Measurements from ENCODE around the gene C1orf159.

C1orf159 gene

DNA sequence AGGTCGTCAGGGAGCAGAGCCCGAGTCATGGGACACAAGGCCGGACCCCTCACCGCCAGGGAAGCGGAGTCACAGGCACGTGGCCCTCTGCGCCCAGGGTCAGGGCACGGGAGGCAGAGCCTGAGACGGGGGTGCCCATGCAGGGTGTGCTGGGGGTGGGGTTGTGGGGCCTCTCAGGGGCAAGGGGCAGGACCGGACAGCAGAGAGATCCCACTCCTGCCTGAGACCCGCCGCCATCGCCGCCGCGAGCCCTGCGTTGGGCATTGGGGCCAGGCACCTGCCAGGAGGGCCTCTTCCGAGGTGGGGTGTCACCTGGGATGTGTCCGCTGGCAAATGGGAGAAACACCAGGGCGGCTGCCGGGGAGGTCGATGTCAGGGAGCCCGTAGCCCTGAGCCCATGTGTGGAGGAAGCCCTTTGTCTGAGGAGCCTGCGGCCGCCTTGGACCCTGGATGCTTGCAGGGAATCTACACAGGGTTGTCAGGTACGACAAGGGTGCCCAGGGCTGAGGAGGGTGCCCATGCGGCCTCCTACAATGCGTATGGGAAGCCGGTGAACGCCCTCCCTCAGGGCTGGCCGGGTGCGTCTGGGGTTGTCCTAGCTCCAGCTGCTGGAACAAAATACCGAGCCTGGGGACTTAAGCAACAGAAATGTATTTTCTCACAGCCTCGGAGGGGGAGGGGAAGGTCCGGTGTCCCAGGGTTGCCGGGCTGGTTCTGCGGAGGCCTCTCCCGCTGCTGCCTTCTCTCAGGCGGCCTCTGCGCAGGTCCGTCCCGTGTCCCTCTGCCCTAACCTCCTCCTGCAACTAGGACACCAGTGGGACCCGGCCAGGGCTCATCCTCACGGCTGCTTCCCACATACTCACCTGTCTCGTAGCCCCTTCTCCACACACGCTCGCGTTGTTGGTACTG is 16.4 kb upstream of the C1orf159 start:
- Histone ChIP-seq H3K36me3 (ENCODE audit: insufficient read depth, low read length) (no peaks in the 10 kb centered on the region), H3K9ac (ENCODE audit: low read depth, low read length) (no peak overlapping the region), H3K27ac (ENCODE audit: low read length) (no peak overlapping the region), H3K4me2 (ENCODE audit: insufficient read depth, low read length) (no peak overlapping the region), H3K79me2 (ENCODE audit: insufficient read depth, low read length) (no peaks in the 10 kb centered on the region), H3K27me3 (ENCODE audit: insufficient read depth, low read length, poor library complexity) (peaks cover 13% of the 10 kb centered on the region), H3K9me3 (ENCODE audit: insufficient read depth, low read length, severe bottlenecking) (no peaks in the 10 kb centered on the region), H3K4me1 (ENCODE audit: insufficient read depth, low read length) (peaks cover under 1% of the 10 kb centered on the region; the same call in 1 of the 2 replicates), H4K20me1 (ENCODE audit: insufficient read depth, low read length) (peaks cover 11% of the 10 kb centered on the region; the same call in 1 of the 2 replicates), H2AFZ (ENCODE audit: low read depth, low read length) (no peak overlapping the region), H3K4me3 (ENCODE audit: low read depth in 1 of 2, low read length in 2 of 2) (no peak overlapping the region)
- ATAC-seq (ENCODE audit: insufficient read depth, low read depth) (no peak), DNase-seq (no peak)
- TF ChIP-seq, protein P1, sequence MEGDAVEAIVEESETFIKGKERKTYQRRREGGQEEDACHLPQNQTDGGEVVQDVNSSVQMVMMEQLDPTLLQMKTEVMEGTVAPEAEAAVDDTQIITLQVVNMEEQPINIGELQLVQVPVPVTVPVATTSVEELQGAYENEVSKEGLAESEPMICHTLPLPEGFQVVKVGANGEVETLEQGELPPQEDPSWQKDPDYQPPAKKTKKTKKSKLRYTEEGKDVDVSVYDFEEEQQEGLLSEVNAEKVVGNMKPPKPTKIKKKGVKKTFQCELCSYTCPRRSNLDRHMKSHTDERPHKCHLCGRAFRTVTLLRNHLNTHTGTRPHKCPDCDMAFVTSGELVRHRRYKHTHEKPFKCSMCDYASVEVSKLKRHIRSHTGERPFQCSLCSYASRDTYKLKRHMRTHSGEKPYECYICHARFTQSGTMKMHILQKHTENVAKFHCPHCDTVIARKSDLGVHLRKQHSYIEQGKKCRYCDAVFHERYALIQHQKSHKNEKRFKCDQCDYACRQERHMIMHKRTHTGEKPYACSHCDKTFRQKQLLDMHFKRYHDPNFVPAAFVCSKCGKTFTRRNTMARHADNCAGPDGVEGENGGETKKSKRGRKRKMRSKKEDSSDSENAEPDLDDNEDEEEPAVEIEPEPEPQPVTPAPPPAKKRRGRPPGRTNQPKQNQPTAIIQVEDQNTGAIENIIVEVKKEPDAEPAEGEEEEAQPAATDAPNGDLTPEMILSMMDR (IDR thresholded peaks at IDR 0.05; ENCODE audit: borderline replicate concordance, extremely low read depth, low read length, poor library complexity, severe bottlenecking): no peak
- TF ChIP-seq EZH2 (IDR thresholded peaks at IDR 0.05; ENCODE audit: borderline replicate concordance, low read depth, low read length, severe bottlenecking): no peak

DNA sequence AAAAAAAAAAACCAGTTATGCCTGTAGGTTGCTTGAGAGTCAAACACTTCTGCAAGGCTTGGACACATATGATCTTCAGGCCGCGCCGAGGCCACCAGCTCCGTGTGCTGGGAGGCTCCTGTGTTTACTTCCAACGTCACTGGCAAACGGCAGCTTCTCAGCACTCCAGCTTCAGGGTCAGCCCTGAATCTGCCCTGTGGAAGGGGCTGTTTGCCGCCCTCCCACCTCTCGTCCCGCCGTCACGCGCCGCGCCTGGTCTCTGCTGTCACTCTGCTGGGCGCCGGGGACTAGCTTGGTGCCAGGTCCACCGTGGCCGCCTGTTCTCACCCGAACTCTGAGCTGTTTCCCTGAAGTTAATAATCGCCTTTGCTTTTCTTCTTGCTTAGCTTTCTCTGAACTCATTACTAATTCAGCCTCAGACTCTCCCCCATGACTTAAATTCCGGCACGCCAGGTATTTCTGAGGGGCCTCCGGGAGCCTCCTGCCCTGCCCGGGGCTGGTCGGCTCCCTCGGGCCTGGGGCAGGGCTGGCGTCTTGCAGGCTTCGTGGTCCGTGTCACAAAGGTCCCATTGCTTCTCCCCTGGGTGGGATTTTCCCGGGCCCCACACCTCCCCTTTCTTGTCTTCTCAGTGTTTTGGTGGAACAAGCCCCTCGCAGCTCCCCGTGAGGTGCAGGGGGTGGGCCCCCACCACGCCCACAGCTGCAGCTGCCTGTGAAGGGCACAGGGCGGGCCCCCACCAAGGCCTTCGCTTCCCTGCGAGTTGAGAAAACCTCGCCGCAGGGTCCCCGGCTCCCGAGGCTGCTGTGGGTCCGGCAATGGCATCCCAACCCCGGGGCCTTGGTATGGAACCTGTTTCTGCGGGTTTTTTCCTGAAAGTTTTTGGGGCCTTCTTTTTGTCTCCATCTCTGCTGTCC is 14.6 kb upstream of the C1orf159 start:
- no peaks in the 10 kb centered on the region for H4K20me1 ChIP-seq (ENCODE audit: insufficient read depth, low read length)
- no peak overlapping the region for H3K4me2 ChIP-seq (ENCODE audit: insufficient read depth, low read length)
- no peak overlapping the region for H2AFZ ChIP-seq (ENCODE audit: low read depth, low read length)
- no peaks in the 10 kb centered on the region for H3K79me2 ChIP-seq (ENCODE audit: insufficient read depth, low read length)
- H3K27ac ChIP-seq (ENCODE audit: low read length): no peak overlapping the region
- H3K9ac ChIP-seq (ENCODE audit: low read depth, low read length): no peak overlapping the region
- no peaks in the 10 kb centered on the region for H3K4me1 ChIP-seq (ENCODE audit: insufficient read depth, low read length)
- TF ChIP-seq EZH2 (IDR thresholded peaks at IDR 0.05; ENCODE audit: borderline replicate concordance, low read depth, low read length, severe bottlenecking): no peak
- TF ChIP-seq, protein P1 (IDR thresholded peaks at IDR 0.05; ENCODE audit: borderline replicate concordance, extremely low read depth, low read length, poor library complexity, severe bottlenecking): no peak
- H3K36me3 ChIP-seq (ENCODE audit: insufficient read depth, low read length): no peaks in the 10 kb centered on the region
- ATAC-seq (ENCODE audit: insufficient read depth, low read depth): no peak
- no peaks in the 10 kb centered on the region for H3K9me3 ChIP-seq (ENCODE audit: insufficient read depth, low read length, severe bottlenecking)
- no peaks in the 10 kb centered on the region for H3K27me3 ChIP-seq (ENCODE audit: insufficient read depth, low read length, poor library complexity)
- no peak for DNase-seq
- H3K4me3 ChIP-seq (ENCODE audit: low read depth in 1 of 2, low read length in 2 of 2): no peak overlapping the region

DNA sequence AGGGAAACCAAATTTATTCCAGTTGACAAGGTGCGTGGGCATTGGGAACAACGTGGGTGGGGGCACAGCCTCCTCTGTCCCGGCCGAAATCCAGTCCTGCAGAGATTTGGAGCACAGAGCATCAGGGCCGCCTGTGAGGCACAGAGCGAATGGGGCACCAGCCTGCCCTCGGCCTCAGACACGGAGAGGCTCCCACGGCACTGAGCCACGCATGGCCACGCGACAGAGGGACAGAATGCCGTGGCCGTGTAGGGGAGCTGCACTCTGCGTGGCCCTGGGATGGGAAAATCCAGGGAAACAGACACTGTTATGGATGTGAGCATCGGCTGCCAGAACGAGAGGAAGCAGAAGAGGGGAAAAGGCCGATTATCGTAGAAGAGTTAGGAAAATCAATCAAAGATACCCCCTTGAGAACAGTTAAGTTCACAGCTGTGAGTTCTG is 13.5 kb upstream of the C1orf159 start:
- Histone ChIP-seq H3K27ac (ENCODE audit: low read length) (no peak overlapping the region), H4K20me1 (ENCODE audit: insufficient read depth, low read length) (0 out of 2 replicates have a peak, but pooled peaks cover 2% of the 10 kb centered on the region), H3K79me2 (ENCODE audit: insufficient read depth, low read length) (no peaks in the 10 kb centered on the region), H3K4me3 (ENCODE audit: low read depth in 1 of 2, low read length in 2 of 2) (no peak overlapping the region), H3K27me3 (ENCODE audit: insufficient read depth, low read length, poor library complexity) (no peaks in the 10 kb centered on the region), H3K4me2 (ENCODE audit: insufficient read depth, low read length) (no peak overlapping the region), H2AFZ (ENCODE audit: low read depth, low read length) (no peak overlapping the region), H3K36me3 (ENCODE audit: insufficient read depth, low read length) (no peaks in the 10 kb centered on the region), H3K9ac (ENCODE audit: low read depth, low read length) (no peak overlapping the region), H3K9me3 (ENCODE audit: insufficient read depth, low read length, severe bottlenecking) (no peaks in the 10 kb centered on the region), H3K4me1 (ENCODE audit: insufficient read depth, low read length) (no peaks in the 10 kb centered on the region)
- DNase-seq (no peak), ATAC-seq (ENCODE audit: insufficient read depth, low read depth) (no peak)
- TF ChIP-seq, protein P1 (IDR thresholded peaks at IDR 0.05; ENCODE audit: borderline replicate concordance, extremely low read depth, low read length, poor library complexity, severe bottlenecking): no peak
- TF ChIP-seq EZH2 (IDR thresholded peaks at IDR 0.05; ENCODE audit: borderline replicate concordance, low read depth, low read length, severe bottlenecking): no peak

Measured in DND-41 (cell line).